Astrocyte (in vitro differentiated cells and primary cell): Measurements from ENCODE around the gene TSC1.

Experiments used
- CTCF ChIP-seq: IDR thresholded peaks from 2 replicates; pipeline ENCODE4 v1.5.1; 2011; ENCODE audit warnings: low read depth, mild to moderate bottlenecking, inconsistent platforms, low read length, moderate library complexity; ENCODE audit not compliant: insufficient read depth
- EZH2 ChIP-seq: IDR thresholded peaks from 2 replicates; pipeline ENCODE4 v1.6.1; 2012; ENCODE audit warnings: mild to moderate bottlenecking, low read length, inconsistent platforms; ENCODE audit not compliant: insufficient read depth

GRCh38 chr9:132869266-132869665 is 75.2 kb downstream of the TSC1 start:
- TF ChIP-seq CTCF = no peak
- TF ChIP-seq EZH2 = no peak
